Measurements from ENCODE around the gene PSMD6. TPM values are rescaled to one million over a fixed set of nuclear protein-coding genes. Genes with fewer than 3 reads are reported as not detected.

Gene PSMD6
- total RNA-seq, 2 experiments from 2014 or later = 119 to 126 TPM

GRCh38 chr3:64058566-64058965, 35.3 kb upstream of the PSMD6 start:
- no peaks in the 10 kb centered on the region for H3K4me1 Mint-ChIP-seq (ENCODE audit: low read depth)
- no peaks in the 10 kb centered on the region for H3K9me3 ChIP-seq (ENCODE audit: control insufficient read depth in 1 of 2, insufficient read depth in 1 of 2, low read length in 2 of 2)
- H3K27ac ChIP-seq (ENCODE audit: low read depth in 1 of 2, low read length in 2 of 2) = no peak overlapping the region
- no peaks in the 10 kb centered on the region for H3K4me1 ChIP-seq (ENCODE audit: insufficient read depth, low read length)
- H3K4me3 Mint-ChIP-seq = no peak overlapping the region
- H3K36me3 ChIP-seq (ENCODE audit: insufficient read depth, low read length) = no peaks in the 10 kb centered on the region
- peaks cover 0 to 5% of the 10 kb centered on the region in 2 experiments for H3K27me3 ChIP-seq (ENCODE audit: control insufficient read depth in 1 of 2, insufficient read depth in 2 of 2, low read length in 2 of 2)
- ChIA-PET CTCF (no interaction called here), POLR2A (no interaction called here)
- DNase-seq (no peak), ATAC-seq (ENCODE audit: poor library complexity) (no peak)
- H3K4me3 ChIP-seq (ENCODE audit: low read length) = no peak overlapping the region
- no peaks in the 10 kb centered on the region for H3K36me3 Mint-ChIP-seq (ENCODE audit: low read depth)
- peaks cover 49% of the 10 kb centered on the region for H3K27me3 Mint-ChIP-seq
- TF ChIP-seq CTCF (IDR thresholded peaks at IDR 0.05) = no peak
- intact Hi-C loops (cut with DNase I, micrococcal nuclease) = no loop called here
- no peak overlapping the region for H3K27ac Mint-ChIP-seq
- no peaks in the 10 kb centered on the region for H3K9me3 Mint-ChIP-seq

GRCh38 chr3:64057231-64057630, 33.9 kb upstream of the PSMD6 start:
- intact Hi-C loops (cut with DNase I, micrococcal nuclease) = no loop called here
- H3K4me1 Mint-ChIP-seq (ENCODE audit: low read depth) = no peaks in the 10 kb centered on the region
- no peaks in the 10 kb centered on the region for H3K4me1 ChIP-seq (ENCODE audit: insufficient read depth, low read length)

GRCh38 chr3:64056606-64057180, 33.4 kb upstream of the PSMD6 start:
- H3K27ac ChIP-seq (ENCODE audit: low read depth in 1 of 2, low read length in 2 of 2) = no peak overlapping the region
- peaks cover 0 to 5% of the 10 kb centered on the region in 2 experiments for H3K27me3 ChIP-seq (ENCODE audit: control insufficient read depth in 1 of 2, insufficient read depth in 2 of 2, low read length in 2 of 2)
- intact Hi-C loops (cut with DNase I, micrococcal nuclease) = no loop called here
- H3K4me1 ChIP-seq (ENCODE audit: insufficient read depth, low read length) = no peaks in the 10 kb centered on the region
- ATAC-seq (ENCODE audit: poor library complexity) (no peak), DNase-seq (no peak)
- H3K36me3 ChIP-seq (ENCODE audit: insufficient read depth, low read length) = no peaks in the 10 kb centered on the region
- peaks cover 34% of the 10 kb centered on the region for H3K27me3 Mint-ChIP-seq
- no peaks in the 10 kb centered on the region for H3K36me3 Mint-ChIP-seq (ENCODE audit: low read depth)
- TF ChIP-seq CTCF (IDR thresholded peaks at IDR 0.05) = no peak
- POLR2A ChIA-PET = interaction anchor here (0.7 kb wide), 1 partner anchor 1898 kb away, joined by 3 read pairs; no protein-coding TSS in a partner anchor
- H3K9me3 ChIP-seq (ENCODE audit: control insufficient read depth in 1 of 2, insufficient read depth in 1 of 2, low read length in 2 of 2) = no peaks in the 10 kb centered on the region
- H3K27ac Mint-ChIP-seq = no peak overlapping the region
- H3K4me3 Mint-ChIP-seq = no peak overlapping the region
- CTCF ChIA-PET = no interaction called here
- H3K4me3 ChIP-seq (ENCODE audit: low read length) = no peak overlapping the region
- no peaks in the 10 kb centered on the region for H3K9me3 Mint-ChIP-seq
- no peaks in the 10 kb centered on the region for H3K4me1 Mint-ChIP-seq (ENCODE audit: low read depth)

More at GRCh38 chr3:64057231-64057630, 33.9 kb upstream of the PSMD6 start:
- Histone ChIP-seq H3K27ac (ENCODE audit: low read depth in 1 of 2, low read length in 2 of 2) (no peak overlapping the region), H3K4me3 (ENCODE audit: low read length) (no peak overlapping the region), H3K27me3 (ENCODE audit: control insufficient read depth in 1 of 2, insufficient read depth in 2 of 2, low read length in 2 of 2) (peaks cover 0 to 5% of the 10 kb centered on the region in 2 experiments), H3K36me3 (ENCODE audit: insufficient read depth, low read length) (no peaks in the 10 kb centered on the region), H3K9me3 (ENCODE audit: control insufficient read depth in 1 of 2, insufficient read depth in 1 of 2, low read length in 2 of 2) (no peaks in the 10 kb centered on the region)
- ATAC-seq (ENCODE audit: poor library complexity) (no peak), DNase-seq (no peak)
- ChIA-PET CTCF (no interaction called here), POLR2A (no interaction called here)
- Mint-ChIP-seq H3K9me3 (no peaks in the 10 kb centered on the region), H3K36me3 (ENCODE audit: low read depth) (no peaks in the 10 kb centered on the region), H3K27ac (no peak overlapping the region), H3K4me3 (no peak overlapping the region), H3K27me3 (peaks cover 37% of the 10 kb centered on the region)
- no peak for TF ChIP-seq CTCF (IDR thresholded peaks at IDR 0.05)

Data from CD4-positive, alpha-beta T cell (primary cell).